Measurements from ENCODE around the gene HOXC6.

HOXC6 gene

GRCh38 chr12:54010972-54011664 is 17.1 kb upstream of the HOXC6 start (continued):
- no peak for TF ChIP-seq ZSCAN4 (tag by site-specific recombination; IDR thresholded peaks at IDR 0.05)
- TF ChIP-seq KLF10 (tag by site-specific recombination; IDR thresholded peaks at IDR 0.05): no peak
- TF ChIP-seq ZNF624 (tag by site-specific recombination; IDR thresholded peaks at IDR 0.05): no peak
- peak; percentile 25 for TF ChIP-seq ZXDB (tag by site-specific recombination; IDR thresholded peaks at IDR 0.05)
- no peak for TF ChIP-seq PBX3 (CRISPR knock-in tag; IDR thresholded peaks at IDR 0.05)
- TF ChIP-seq ZFP37 (tag by site-specific recombination; IDR thresholded peaks at IDR 0.05): no peak
- peak; percentile 75 for TF ChIP-seq WT1 (tag by site-specific recombination; IDR thresholded peaks at IDR 0.05)
- no peak for TF ChIP-seq ZNF202 (tag by site-specific recombination; IDR thresholded peaks at IDR 0.05; ENCODE audit: borderline replicate concordance)
- TF ChIP-seq ZNF292 (tag by site-specific recombination; IDR thresholded peaks at IDR 0.05; ENCODE audit: borderline replicate concordance, low read depth): no peak
- no peak for TF ChIP-seq HOXC10 (CRISPR knock-in tag; IDR thresholded peaks at IDR 0.05)
- TF ChIP-seq ZNF530 (tag by site-specific recombination; IDR thresholded peaks at IDR 0.05; ENCODE audit: low read depth): no peak
- TF ChIP-seq ZNF221 (tag by site-specific recombination; IDR thresholded peaks at IDR 0.05; ENCODE audit: borderline replicate concordance): no peak
- TF ChIP-seq ZNF639 (tag by site-specific recombination; IDR thresholded peaks at IDR 0.05): 0 out of 2 replicates have a peak, but pooled peaks have one; percentile 20
- no peak for TF ChIP-seq ZNF677 (tag by site-specific recombination; IDR thresholded peaks at IDR 0.05)
- peak; percentile 62 for TF ChIP-seq PRDM1 (tag by site-specific recombination; IDR thresholded peaks at IDR 0.05)
- TF ChIP-seq ZBTB49 (tag by site-specific recombination; IDR thresholded peaks at IDR 0.05; ENCODE audit: low read depth): no peak
- no peak for TF ChIP-seq ZNF555 (tag by site-specific recombination; conservative IDR thresholded peaks at IDR 0.05)
- TF ChIP-seq ZNF76 (tag by site-specific recombination; IDR thresholded peaks at IDR 0.05; ENCODE audit: borderline replicate concordance, low read depth): no peak
- TF ChIP-seq ZNF623 (tag by site-specific recombination; IDR thresholded peaks at IDR 0.05): no peak
- no peak; the same call in 1 of the 2 replicates for TF ChIP-seq GLIS1 (tag by site-specific recombination; IDR thresholded peaks at IDR 0.05)
- TF ChIP-seq ZNF571 (tag by site-specific recombination; IDR thresholded peaks at IDR 0.05): no peak
- TF ChIP-seq PRDM4 (tag by site-specific recombination; IDR thresholded peaks at IDR 0.05): peak; percentile 91
- no peak; the same call in 1 of the 2 replicates for TF ChIP-seq GLI2 (tag by site-specific recombination; IDR thresholded peaks at IDR 0.05; ENCODE audit: borderline replicate concordance, low read depth)
- peak; percentile 86 for TF ChIP-seq ZNF513 (tag by site-specific recombination; IDR thresholded peaks at IDR 0.05)
- no peak for TF ChIP-seq ELK4 (IDR thresholded peaks at IDR 0.05; ENCODE audit: borderline replicate concordance, low read depth, low read length)
- TF ChIP-seq ZNF140 (tag by site-specific recombination; IDR thresholded peaks at IDR 0.05): no peak
- peak; percentile 86; the same call in 1 of the 2 replicates for TF ChIP-seq ZNF580 (tag by site-specific recombination; IDR thresholded peaks at IDR 0.05)
